Measurements from ENCODE around the gene DRC1. TPM values are rescaled to one million over a fixed set of nuclear protein-coding genes. Genes with fewer than 3 reads are reported as not detected.

Gene DRC1
- total RNA-seq, 3 donors from 2014 or later (not counting 1 experiment from before 2014, with no cell fraction given), result not detected

GRCh38 chr2:26463244-26464192 lies 61.8 kb downstream of the DRC1 start:
- Histone ChIP-seq H3K4me3 (ENCODE audit: low read length) (no peak overlapping the region), H3K27me3 (ENCODE audit: control insufficient read depth, insufficient read depth, low read length) (no peaks in the 10 kb centered on the region), H3K4me1 (ENCODE audit: control insufficient read depth, insufficient read depth, low read length) (no peaks in the 10 kb centered on the region), H3K27ac (ENCODE audit: low read length) (no peak overlapping the region), H3K36me3 (ENCODE audit: control insufficient read depth, insufficient read depth, low read length) (no peaks in the 10 kb centered on the region), H3K9me3 (ENCODE audit: control insufficient read depth, insufficient read depth, low read length) (no peaks in the 10 kb centered on the region)
- Mint-ChIP-seq H3K36me3 (no peaks in the 10 kb centered on the region), H3K27me3 (ENCODE audit: low read depth in 2 of 2) (no peaks in the 10 kb centered on the region), H3K4me1 (no peaks in the 10 kb centered on the region), H3K4me3 (no peak overlapping the region), H3K9me3 (no peaks in the 10 kb centered on the region), H3K27ac (no peak overlapping the region)
- TF ChIP-seq CTCF (IDR thresholded peaks at IDR 0.05), result no peak
- no peak for DNase-seq
- WGBS (ENCODE audit: insufficient coverage), result 92% methylated on average over 25 of the region's 25 CpGs
- no peak for ATAC-seq
- intact Hi-C loops (cut with micrococcal nuclease), result no loop called here

GRCh38 chr2:26464390-26465265 lies 62.9 kb downstream of the DRC1 start:
- intact Hi-C loops (cut with micrococcal nuclease), result no loop called here
- peaks cover 7% of the 10 kb centered on the region for H3K9me3 ChIP-seq (ENCODE audit: control insufficient read depth, insufficient read depth, low read length)
- no peak overlapping the region for H3K4me3 ChIP-seq (ENCODE audit: low read length)
- Mint-ChIP-seq H3K27ac (no peak overlapping the region), H3K4me1 (no peaks in the 10 kb centered on the region), H3K36me3 (no peaks in the 10 kb centered on the region), H3K9me3 (peaks cover 0 to 2% of the 10 kb centered on the region in 2 donors), H3K27me3 (ENCODE audit: low read depth in 2 of 2) (no peaks in the 10 kb centered on the region), H3K4me3 (no peak overlapping the region)
- ATAC-seq (no peak), DNase-seq (no peak)
- 88% methylated on average over 14 of the region's 14 CpGs for WGBS (ENCODE audit: insufficient coverage)
- H3K4me1 ChIP-seq (ENCODE audit: control insufficient read depth, insufficient read depth, low read length), result no peaks in the 10 kb centered on the region
- H3K27me3 ChIP-seq (ENCODE audit: control insufficient read depth, insufficient read depth, low read length), result no peaks in the 10 kb centered on the region
- no peak overlapping the region for H3K27ac ChIP-seq (ENCODE audit: low read length)
- H3K36me3 ChIP-seq (ENCODE audit: control insufficient read depth, insufficient read depth, low read length), result no peaks in the 10 kb centered on the region
- no peak for TF ChIP-seq CTCF (IDR thresholded peaks at IDR 0.05)

DNA sequence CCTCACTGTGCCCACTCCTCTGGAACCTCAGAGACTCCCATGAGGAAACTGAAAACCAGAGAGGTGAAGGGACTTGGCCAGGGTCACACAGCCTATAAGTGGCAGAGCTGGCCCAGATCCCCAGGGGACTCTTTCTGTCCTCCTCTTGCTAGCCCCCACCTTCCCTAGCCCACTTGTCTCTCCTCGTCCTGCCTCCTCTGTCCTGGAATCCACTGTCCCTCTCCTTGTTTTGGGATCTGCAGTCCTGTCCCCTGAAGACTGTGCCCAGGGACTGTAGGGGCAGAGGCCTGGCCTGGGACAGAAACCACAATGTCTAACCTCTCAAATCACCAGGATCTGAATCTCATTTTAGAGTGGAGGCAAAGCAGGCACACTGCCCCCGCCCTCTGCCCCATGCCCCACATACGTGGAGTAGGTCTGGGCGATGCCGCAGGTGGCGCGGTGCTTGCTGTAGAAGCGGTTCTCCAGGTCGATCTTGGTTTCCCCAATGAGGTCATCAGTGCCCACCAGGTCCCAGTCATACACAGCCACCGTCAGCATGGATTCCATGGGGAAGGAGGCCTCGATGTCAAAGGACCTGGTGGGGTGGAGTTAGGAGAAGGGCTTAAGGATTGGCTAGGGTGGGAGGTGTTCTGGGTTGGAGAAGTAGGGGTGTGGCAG lies 63.7 kb downstream of the DRC1 start:
- Histone ChIP-seq H3K27ac (ENCODE audit: low read length) (no peak overlapping the region), H3K9me3 (ENCODE audit: control insufficient read depth, insufficient read depth, low read length) (peaks cover 9% of the 10 kb centered on the region), H3K4me1 (ENCODE audit: control insufficient read depth, insufficient read depth, low read length) (no peaks in the 10 kb centered on the region), H3K4me3 (ENCODE audit: low read length) (no peak overlapping the region), H3K36me3 (ENCODE audit: control insufficient read depth, insufficient read depth, low read length) (no peaks in the 10 kb centered on the region), H3K27me3 (ENCODE audit: control insufficient read depth, insufficient read depth, low read length) (no peaks in the 10 kb centered on the region)
- Mint-ChIP-seq H3K27me3 (ENCODE audit: low read depth in 2 of 2) (no peaks in the 10 kb centered on the region), H3K4me1 (no peaks in the 10 kb centered on the region), H3K9me3 (peaks cover 2 to 4% of the 10 kb centered on the region in 2 donors), H3K36me3 (no peaks in the 10 kb centered on the region), H3K4me3 (no peak overlapping the region), H3K27ac (no peak overlapping the region)
- ATAC-seq (no peak), DNase-seq (no peak)
- WGBS (ENCODE audit: insufficient coverage), result 95% methylated on average over 11 of the region's 11 CpGs
- intact Hi-C loops (cut with micrococcal nuclease), result no loop called here
- no peak for TF ChIP-seq CTCF (IDR thresholded peaks at IDR 0.05)
